ENCODE data around the gene UMODL1.

Gene UMODL1

GRCh38 chr21:42030311-42030710, 40.8 kb upstream of the UMODL1 start:
- WGBS, 2 experiments, result 91 to 94% methylated on average over 4 of the region's 4 CpGs
- no peaks in the 10 kb centered on the region for H3K36me3 ChIP-seq (ENCODE audit: control insufficient read depth, insufficient read depth, low read length)

GRCh38 chr21:42031241-42031640, 39.9 kb upstream of the UMODL1 start:
- Histone ChIP-seq H3K9me3 (ENCODE audit: control insufficient read depth, low read length) (no peaks in the 10 kb centered on the region), H3K4me1 (ENCODE audit: control insufficient read depth, insufficient read depth, low read length) (no peaks in the 10 kb centered on the region), H3K4me3 (ENCODE audit: insufficient read depth, low read depth, low read length) (no peak overlapping the region), H3K36me3 (ENCODE audit: control insufficient read depth, insufficient read depth, low read length) (no peaks in the 10 kb centered on the region), H3K27me3 (ENCODE audit: control insufficient read depth, insufficient read depth, low read length, poor library complexity, severe bottlenecking) (no peaks in the 10 kb centered on the region), H3K27ac (ENCODE audit: insufficient read depth, low read depth, low read length, poor library complexity, severe bottlenecking) (no peak overlapping the region)
- 81 to 87% methylated on average over 9 of the region's 9 CpGs for WGBS, 2 experiments

More at GRCh38 chr21:42030311-42030710, 40.8 kb upstream of the UMODL1 start:
- no peaks in the 10 kb centered on the region for H3K9me3 ChIP-seq (ENCODE audit: control insufficient read depth, low read length)
- H3K4me1 ChIP-seq (ENCODE audit: control insufficient read depth, insufficient read depth, low read length), result peaks cover 4% of the 10 kb centered on the region
- no peak overlapping the region for H3K4me3 ChIP-seq (ENCODE audit: insufficient read depth, low read depth, low read length)
- no peaks in the 10 kb centered on the region for H3K27me3 ChIP-seq (ENCODE audit: control insufficient read depth, insufficient read depth, low read length, poor library complexity, severe bottlenecking)
- H3K27ac ChIP-seq (ENCODE audit: insufficient read depth, low read depth, low read length, poor library complexity, severe bottlenecking), result no peak overlapping the region

GRCh38 chr21:42031816-42032215, 39.3 kb upstream of the UMODL1 start:
- Histone ChIP-seq H3K4me3 (ENCODE audit: insufficient read depth, low read depth, low read length) (no peak overlapping the region), H3K27me3 (ENCODE audit: control insufficient read depth, insufficient read depth, low read length, poor library complexity, severe bottlenecking) (no peaks in the 10 kb centered on the region), H3K9me3 (ENCODE audit: control insufficient read depth, low read length) (no peaks in the 10 kb centered on the region), H3K4me1 (ENCODE audit: control insufficient read depth, insufficient read depth, low read length) (no peaks in the 10 kb centered on the region), H3K36me3 (ENCODE audit: control insufficient read depth, insufficient read depth, low read length) (no peaks in the 10 kb centered on the region), H3K27ac (ENCODE audit: insufficient read depth, low read depth, low read length, poor library complexity, severe bottlenecking) (no peak overlapping the region)
- WGBS, 2 experiments, result 92 to 93% methylated on average over 4 of the region's 4 CpGs

GRCh38 chr21:42032266-42032665, 38.9 kb upstream of the UMODL1 start:
- Histone ChIP-seq H3K4me3 (ENCODE audit: insufficient read depth, low read depth, low read length) (no peak overlapping the region), H3K27me3 (ENCODE audit: control insufficient read depth, insufficient read depth, low read length, poor library complexity, severe bottlenecking) (no peaks in the 10 kb centered on the region), H3K36me3 (ENCODE audit: control insufficient read depth, insufficient read depth, low read length) (no peaks in the 10 kb centered on the region), H3K9me3 (ENCODE audit: control insufficient read depth, low read length) (no peaks in the 10 kb centered on the region), H3K27ac (ENCODE audit: insufficient read depth, low read depth, low read length, poor library complexity, severe bottlenecking) (no peak overlapping the region), H3K4me1 (ENCODE audit: control insufficient read depth, insufficient read depth, low read length) (no peaks in the 10 kb centered on the region)
- WGBS, 2 experiments, result 82 to 89% methylated on average over 2 of the region's 2 CpGs

- 92 to 97% methylated on average over 3 of the region's 3 CpGs for WGBS, 2 experiments
- H3K27me3 ChIP-seq (ENCODE audit: control insufficient read depth, insufficient read depth, low read length, poor library complexity, severe bottlenecking), result no peaks in the 10 kb centered on the region
- no peaks in the 10 kb centered on the region for H3K4me1 ChIP-seq (ENCODE audit: control insufficient read depth, insufficient read depth, low read length)
- H3K4me3 ChIP-seq (ENCODE audit: insufficient read depth, low read depth, low read length), result no peak overlapping the region
- no peak overlapping the region for H3K27ac ChIP-seq (ENCODE audit: insufficient read depth, low read depth, low read length, poor library complexity, severe bottlenecking)
- no peaks in the 10 kb centered on the region for H3K36me3 ChIP-seq (ENCODE audit: control insufficient read depth, insufficient read depth, low read length)
- H3K9me3 ChIP-seq (ENCODE audit: control insufficient read depth, low read length), result no peaks in the 10 kb centered on the region
Observed at GRCh38 chr21:42032968-42033367, 38.1 kb upstream of the UMODL1 start.

GRCh38 chr21:42036313-42036712, 34.8 kb upstream of the UMODL1 start:
- peaks cover 10% of the 10 kb centered on the region for H3K4me1 ChIP-seq (ENCODE audit: control insufficient read depth, insufficient read depth, low read length)
- WGBS, 2 experiments, result 88 to 89% methylated on average over 2 of the region's 2 CpGs
- H3K4me3 ChIP-seq (ENCODE audit: insufficient read depth, low read depth, low read length), result no peak overlapping the region
- H3K27ac ChIP-seq (ENCODE audit: insufficient read depth, low read depth, low read length, poor library complexity, severe bottlenecking), result no peak overlapping the region
- H3K27me3 ChIP-seq (ENCODE audit: control insufficient read depth, insufficient read depth, low read length, poor library complexity, severe bottlenecking), result no peaks in the 10 kb centered on the region
- H3K36me3 ChIP-seq (ENCODE audit: control insufficient read depth, insufficient read depth, low read length), result no peaks in the 10 kb centered on the region
- H3K9me3 ChIP-seq (ENCODE audit: control insufficient read depth, low read length), result no peaks in the 10 kb centered on the region

GRCh38 chr21:42037516-42037915, 33.6 kb upstream of the UMODL1 start:
- H3K27ac ChIP-seq (ENCODE audit: insufficient read depth, low read depth, low read length, poor library complexity, severe bottlenecking), result no peak overlapping the region
- H3K27me3 ChIP-seq (ENCODE audit: control insufficient read depth, insufficient read depth, low read length, poor library complexity, severe bottlenecking), result no peaks in the 10 kb centered on the region
- 94% methylated on average over 7 to 9 of the region's 9 CpGs for WGBS, 2 experiments
- H3K4me3 ChIP-seq (ENCODE audit: insufficient read depth, low read depth, low read length), result no peak overlapping the region
- no peaks in the 10 kb centered on the region for H3K36me3 ChIP-seq (ENCODE audit: control insufficient read depth, insufficient read depth, low read length)
- peaks cover 10% of the 10 kb centered on the region for H3K4me1 ChIP-seq (ENCODE audit: control insufficient read depth, insufficient read depth, low read length)
- no peaks in the 10 kb centered on the region for H3K9me3 ChIP-seq (ENCODE audit: control insufficient read depth, low read length)

GRCh38 chr21:42037943-42038342, 33.2 kb upstream of the UMODL1 start:
- Histone ChIP-seq H3K4me1 (ENCODE audit: control insufficient read depth, insufficient read depth, low read length) (peaks cover 10% of the 10 kb centered on the region), H3K9me3 (ENCODE audit: control insufficient read depth, low read length) (no peaks in the 10 kb centered on the region), H3K27ac (ENCODE audit: insufficient read depth, low read depth, low read length, poor library complexity, severe bottlenecking) (no peak overlapping the region), H3K4me3 (ENCODE audit: insufficient read depth, low read depth, low read length) (no peak overlapping the region), H3K36me3 (ENCODE audit: control insufficient read depth, insufficient read depth, low read length) (no peaks in the 10 kb centered on the region), H3K27me3 (ENCODE audit: control insufficient read depth, insufficient read depth, low read length, poor library complexity, severe bottlenecking) (no peaks in the 10 kb centered on the region)
- WGBS, 2 experiments, result 76 to 79% methylated on average over 12 of the region's 12 CpGs

- Histone ChIP-seq H3K27me3 (ENCODE audit: control insufficient read depth, insufficient read depth, low read length, poor library complexity, severe bottlenecking) (no peaks in the 10 kb centered on the region), H3K4me1 (ENCODE audit: control insufficient read depth, insufficient read depth, low read length) (peaks cover 10% of the 10 kb centered on the region), H3K9me3 (ENCODE audit: control insufficient read depth, low read length) (no peaks in the 10 kb centered on the region), H3K36me3 (ENCODE audit: control insufficient read depth, insufficient read depth, low read length) (no peaks in the 10 kb centered on the region), H3K27ac (ENCODE audit: insufficient read depth, low read depth, low read length, poor library complexity, severe bottlenecking) (no peak overlapping the region), H3K4me3 (ENCODE audit: insufficient read depth, low read depth, low read length) (no peak overlapping the region)
- 92 to 93% methylated on average over 10 of the region's 10 CpGs for WGBS, 2 experiments
Observed at GRCh38 chr21:42038393-42038792, 32.7 kb upstream of the UMODL1 start.

- 94% methylated on average over 7 to 8 of the region's 8 CpGs for WGBS, 2 experiments
- Histone ChIP-seq H3K36me3 (ENCODE audit: control insufficient read depth, insufficient read depth, low read length) (no peaks in the 10 kb centered on the region), H3K27me3 (ENCODE audit: control insufficient read depth, insufficient read depth, low read length, poor library complexity, severe bottlenecking) (no peaks in the 10 kb centered on the region), H3K4me3 (ENCODE audit: insufficient read depth, low read depth, low read length) (no peak overlapping the region), H3K9me3 (ENCODE audit: control insufficient read depth, low read length) (no peaks in the 10 kb centered on the region), H3K27ac (ENCODE audit: insufficient read depth, low read depth, low read length, poor library complexity, severe bottlenecking) (no peak overlapping the region), H3K4me1 (ENCODE audit: control insufficient read depth, insufficient read depth, low read length) (peaks cover 10% of the 10 kb centered on the region)
Observed at GRCh38 chr21:42038826-42039425, 32.2 kb upstream of the UMODL1 start.

- Histone ChIP-seq H3K27ac (ENCODE audit: insufficient read depth, low read depth, low read length, poor library complexity, severe bottlenecking) (no peak overlapping the region), H3K36me3 (ENCODE audit: control insufficient read depth, insufficient read depth, low read length) (no peaks in the 10 kb centered on the region), H3K4me3 (ENCODE audit: insufficient read depth, low read depth, low read length) (no peak overlapping the region), H3K27me3 (ENCODE audit: control insufficient read depth, insufficient read depth, low read length, poor library complexity, severe bottlenecking) (no peaks in the 10 kb centered on the region), H3K9me3 (ENCODE audit: control insufficient read depth, low read length) (no peaks in the 10 kb centered on the region), H3K4me1 (ENCODE audit: control insufficient read depth, insufficient read depth, low read length) (peaks cover 10% of the 10 kb centered on the region)
- 84 to 91% methylated on average over 5 of the region's 5 CpGs for WGBS, 2 experiments
Observed at GRCh38 chr21:42039470-42039901, 31.6 kb upstream of the UMODL1 start.
